H4 (cell line): ENCODE data around the gene NAPA. TPM values are rescaled to one million over a fixed set of nuclear protein-coding genes. Genes with fewer than 3 reads are reported as not detected.

Source experiments
- DNase-seq: peaks from one replicate; pipeline ENCODE4 v3.0.0-alpha.2; 2015; ENCODE audit warnings: low spot score
- total RNA-seq: library from RNA; depleted of rRNA; stranded (reverse); fragments of >200 nt; shearing (Covaris generic); gene quantifications from 2 replicates; pipeline ENCODE4 v1.2.3, GENCODE V29; 2014; rRNA removed

Gene NAPA
- total RNA-seq, 1 experiment from 2014 or later = 135 TPM

GRCh38 chr19:47458672-47459071 lies 56.2 kb downstream of the NAPA start:
- DNase-seq = no peak

GRCh38 chr19:47456721-47457474 lies 58.0 kb downstream of the NAPA start:
- DNase-seq = no peak

GRCh38 chr19:47450478-47450877 lies 64.4 kb downstream of the NAPA start:
- DNase-seq = no peak

- DNase-seq = no peak
Measured at GRCh38 chr19:47448360-47448727, 66.5 kb downstream of the NAPA start.

GRCh38 chr19:47447470-47448359 lies 67.1 kb downstream of the NAPA start:
- no peak for DNase-seq

- DNase-seq = no peak
Measured at GRCh38 chr19:47446534-47447469, 68.1 kb downstream of the NAPA start.

- peak; percentile 67 for DNase-seq
Measured at GRCh38 chr19:47445937-47446402, 68.9 kb downstream of the NAPA start.

- no peak for DNase-seq
Measured at GRCh38 chr19:47445527-47445926, 69.3 kb downstream of the NAPA start.

- DNase-seq = no peak
Measured at GRCh38 chr19:47444388-47444821, 70.5 kb downstream of the NAPA start.

GRCh38 chr19:47443331-47443730 lies 71.5 kb downstream of the NAPA start:
- no peak for DNase-seq

- DNase-seq = no peak
Measured at GRCh38 chr19:47438793-47439220, 76.1 kb downstream of the NAPA start.

Other genes with a start within 250 kb of the NAPA start
- gene INAFM1, start 240.2 kb downstream of the NAPA start, total RNA-seq = 5.7 and 7.2 TPM in 2 replicates
- 0.04 TPM in 1 of 2 replicates, not detected in the other for gene C5AR1, start 205.2 kb downstream of the NAPA start, total RNA-seq
- gene C5AR2, start 182.9 kb downstream of the NAPA start, total RNA-seq = 0.08 TPM in 1 of 2 replicates, not detected in the other
- gene DHX34, start 165.7 kb downstream of the NAPA start, total RNA-seq = 7.3 and 8.0 TPM in 2 replicates
- gene MEIS3, start 95.5 kb downstream of the NAPA start, total RNA-seq = 45.8 and 52.2 TPM in 2 replicates
- gene SLC8A2, start 43.2 kb downstream of the NAPA start, total RNA-seq = 0.19 TPM in 1 of 2 replicates, not detected in the other
- 9.2 and 10.6 TPM in 2 replicates for gene KPTN, start 30.8 kb downstream of the NAPA start, total RNA-seq
- not detected in 2 replicates for gene ZNF541, start 58.1 kb upstream of the NAPA start, total RNA-seq
- gene BICRA, start 94.1 kb upstream of the NAPA start, total RNA-seq = 2.6 and 10.6 TPM in 2 replicates
- 16.9 and 19.9 TPM in 2 replicates for gene EHD2, start 198.4 kb upstream of the NAPA start, total RNA-seq
- 52.2 and 67.8 TPM in 2 replicates for gene NOP53, start 230.5 kb upstream of the NAPA start, total RNA-seq